HFFc6 (cell line): ENCODE measurements around the gene PQBP1. TPM values are rescaled to one million over a fixed set of nuclear protein-coding genes. Genes with fewer than 3 reads are reported as not detected.

Experiments used
- DNase-seq: peaks from one replicate; pipeline ENCODE4 v3.0.0-alpha.2; 2018
- H3K27ac Mint-ChIP-seq: 2 replicates; pipeline ENCODE4 v1.8.0; 2020; ENCODE audit warnings: mild to moderate bottlenecking, mixed read lengths
- H3K27me3 Mint-ChIP-seq: 2 replicates; pipeline ENCODE4 v1.8.0; 2021; ENCODE audit warnings: mild to moderate bottlenecking, moderate library complexity, mixed read lengths; ENCODE audit not compliant: insufficient read depth
- H3K36me3 Mint-ChIP-seq: 2 replicates; pipeline ENCODE4 v1.8.0; 2021; ENCODE audit warnings: low read depth, mixed read lengths
- H3K4me1 Mint-ChIP-seq: 2 replicates; pipeline ENCODE4 v1.8.0; 2020; ENCODE audit warnings: low read depth, mixed read lengths
- H3K4me3 Mint-ChIP-seq: 2 replicates; pipeline ENCODE4 v1.8.0; 2020; ENCODE audit warnings: mild to moderate bottlenecking, moderate library complexity, mixed read lengths
- H3K9me3 Mint-ChIP-seq: 2 replicates; pipeline ENCODE4 v1.8.0; 2020; ENCODE audit warnings: mild to moderate bottlenecking, mixed read lengths
- CTCF ChIP-seq: fragments of 200-600 bp; sonication (generic); IDR thresholded peaks from 2 replicates; pipeline ENCODE4 v1.5.0; 2021; ENCODE audit warnings: antibody characterized with exemption, mild to moderate bottlenecking
- total RNA-seq, 6 experiments: library from RNA; stranded (reverse); fragmentation: NEBNext Ultra II Directional; extraction: Animal tissue kit (Norgen Biotek cat#: 25700); gene quantifications; 2 replicates in 1 of 6; 3 replicates in 5 of 6; pipeline ENCODE4 v1.2.3, GENCODE V29; 2021

PQBP1 gene
- total RNA-seq, 6 experiments from 2014 or later, result 66.3 to 82.1 (median 71.1) TPM

GRCh38 chrX:48904180-48904579, 6.5 kb downstream of the PQBP1 start:
- no peak for DNase-seq
- no peaks in the 10 kb centered on the region for H3K9me3 Mint-ChIP-seq
- no peaks in the 10 kb centered on the region; the same call in 1 of the 2 replicates for H3K27me3 Mint-ChIP-seq
- H3K4me3 Mint-ChIP-seq, result no peak overlapping the region
- H3K36me3 Mint-ChIP-seq, result no peaks in the 10 kb centered on the region
- no peak for TF ChIP-seq CTCF
- H3K27ac Mint-ChIP-seq, result no peak overlapping the region; the same call in 1 of the 2 replicates
- no peaks in the 10 kb centered on the region for H3K4me1 Mint-ChIP-seq

GRCh38 chrX:48904626-48905025, 6.9 kb downstream of the PQBP1 start:
- H3K4me3 Mint-ChIP-seq, result no peak overlapping the region
- H3K36me3 Mint-ChIP-seq, result no peaks in the 10 kb centered on the region
- no peak for DNase-seq
- no peaks in the 10 kb centered on the region; the same call in 1 of the 2 replicates for H3K27me3 Mint-ChIP-seq
- TF ChIP-seq CTCF, result no peak
- no peak overlapping the region for H3K27ac Mint-ChIP-seq
- H3K4me1 Mint-ChIP-seq, result no peaks in the 10 kb centered on the region
- H3K9me3 Mint-ChIP-seq, result no peaks in the 10 kb centered on the region

- H3K4me1 Mint-ChIP-seq, result no peaks in the 10 kb centered on the region
- TF ChIP-seq CTCF, result no peak
- no peaks in the 10 kb centered on the region for H3K9me3 Mint-ChIP-seq
- H3K27me3 Mint-ChIP-seq, result no peaks in the 10 kb centered on the region; the same call in 1 of the 2 replicates
- H3K27ac Mint-ChIP-seq, result no peak overlapping the region
- no peak for DNase-seq
- H3K36me3 Mint-ChIP-seq, result no peaks in the 10 kb centered on the region
- no peak overlapping the region for H3K4me3 Mint-ChIP-seq
Observed at GRCh38 chrX:48905090-48905790, 7.5 kb downstream of the PQBP1 start.

GRCh38 chrX:48908600-48908999, 10.9 kb downstream of the PQBP1 start:
- Mint-ChIP-seq H3K4me3 (no peak overlapping the region), H3K36me3 (peaks cover 11% of the 10 kb centered on the region), H3K27me3 (no peaks in the 10 kb centered on the region), H3K4me1 (peaks cover 9% of the 10 kb centered on the region), H3K27ac (no peak overlapping the region), H3K9me3 (no peaks in the 10 kb centered on the region)
- TF ChIP-seq CTCF, result no peak
- no peak for DNase-seq

- DNase-seq, result no peak
- Mint-ChIP-seq H3K36me3 (peaks cover 11% of the 10 kb centered on the region), H3K27me3 (no peaks in the 10 kb centered on the region), H3K9me3 (no peaks in the 10 kb centered on the region), H3K4me3 (peak overlapping the region; percentile 96), H3K27ac (no peak overlapping the region), H3K4me1 (peaks cover 9% of the 10 kb centered on the region)
- TF ChIP-seq CTCF, result no peak
Observed at GRCh38 chrX:48909703-48910294, 12.1 kb downstream of the PQBP1 start.
